ENCODE data around the gene SERPINB4.
"Not testable (repeated sequence)": the region's sequence is repeated elsewhere in the genome, so short reads cannot be mapped to it uniquely, and the experiment has no call there.

SERPINB4 gene

GRCh38 chr18:63644142-63644541 is at the start of gene SERPINB4:
Gene SERPINB4 (minus strand): TSS chr18:63644256. CDS start chr18:63643577, 679 bp downstream.
- DNase-seq (ENCODE audit: low spot score) = not testable (repeated sequence)

- no peak for DNase-seq (ENCODE audit: low spot score)
Observed at GRCh38 chr18:63689064-63689463, 45.0 kb upstream of the SERPINB4 start.

- no peak for DNase-seq (ENCODE audit: low spot score)
Observed at GRCh38 chr18:63686871-63687270, 42.8 kb upstream of the SERPINB4 start.

GRCh38 chr18:63684718-63685117 is 40.7 kb upstream of the SERPINB4 start:
- no peak for DNase-seq (ENCODE audit: low spot score)

GRCh38 chr18:63683890-63684289 is 39.8 kb upstream of the SERPINB4 start:
- DNase-seq (ENCODE audit: low spot score) = no peak

- DNase-seq (ENCODE audit: low spot score) = no peak
Observed at GRCh38 chr18:63683152-63683551, 39.1 kb upstream of the SERPINB4 start.

GRCh38 chr18:63681449-63682340 is 37.6 kb upstream of the SERPINB4 start:
- DNase-seq (ENCODE audit: low spot score) = no peak

- DNase-seq (ENCODE audit: low spot score) = no peak
Observed at GRCh38 chr18:63679820-63680606, 36.0 kb upstream of the SERPINB4 start.

- no peak for DNase-seq (ENCODE audit: low spot score)
Observed at GRCh38 chr18:63677500-63678225, 33.6 kb upstream of the SERPINB4 start.

- DNase-seq (ENCODE audit: low spot score) = no peak
Observed at GRCh38 chr18:63676526-63677323, 32.7 kb upstream of the SERPINB4 start.

GRCh38 chr18:63664571-63664970 is 20.5 kb upstream of the SERPINB4 start:
- no peak for DNase-seq (ENCODE audit: low spot score)

- DNase-seq (ENCODE audit: low spot score) = not testable (repeated sequence)
Observed at GRCh38 chr18:63661750-63662149, 17.7 kb upstream of the SERPINB4 start, which contains the start of gene SERPINB3. Gene SERPINB3 (minus strand): TSS chr18:63661893. CDS start chr18:63661216, 677 bp downstream.

GRCh38 chr18:63658920-63659319 is 14.9 kb upstream of the SERPINB4 start:
- DNase-seq (ENCODE audit: low spot score) = not testable (repeated sequence)

GRCh38 chr18:63650271-63650670 is 6.2 kb upstream of the SERPINB4 start:
- DNase-seq (ENCODE audit: low spot score) = not testable (repeated sequence)

GRCh38 chr18:63648241-63648640 is 4.2 kb upstream of the SERPINB4 start:
- no peak for DNase-seq (ENCODE audit: low spot score)

GRCh38 chr18:63646936-63647335 is 2.9 kb upstream of the SERPINB4 start:
- no peak for DNase-seq (ENCODE audit: low spot score)

- not testable (repeated sequence) for DNase-seq (ENCODE audit: low spot score)
Observed at GRCh38 chr18:63644694-63645093, 638 bp upstream of the SERPINB4 start.

- not testable (repeated sequence) for DNase-seq (ENCODE audit: low spot score)
Observed at GRCh38 chr18:63642668-63643356, 1.2 kb downstream of the SERPINB4 start.

GRCh38 chr18:63641157-63641680 is 2.8 kb downstream of the SERPINB4 start:
- not testable (repeated sequence) for DNase-seq (ENCODE audit: low spot score)

GRCh38 chr18:63637703-63638102 is 6.4 kb downstream of the SERPINB4 start:
- DNase-seq (ENCODE audit: low spot score) = no peak

All from CD4-positive, alpha-beta T cell treated with Interleukin-6 at 100 ng/mL for 8 hours (primary cell).